ENCODE results near the gene ITGB1.
A peak's percentile ranks its signal among the peaks of the same experiment; 100 is the strongest.
"Not testable (repeated sequence)": the region's sequence is repeated elsewhere in the genome, so short reads cannot be mapped to it uniquely, and the experiment has no call there.

The ITGB1 gene

DNA sequence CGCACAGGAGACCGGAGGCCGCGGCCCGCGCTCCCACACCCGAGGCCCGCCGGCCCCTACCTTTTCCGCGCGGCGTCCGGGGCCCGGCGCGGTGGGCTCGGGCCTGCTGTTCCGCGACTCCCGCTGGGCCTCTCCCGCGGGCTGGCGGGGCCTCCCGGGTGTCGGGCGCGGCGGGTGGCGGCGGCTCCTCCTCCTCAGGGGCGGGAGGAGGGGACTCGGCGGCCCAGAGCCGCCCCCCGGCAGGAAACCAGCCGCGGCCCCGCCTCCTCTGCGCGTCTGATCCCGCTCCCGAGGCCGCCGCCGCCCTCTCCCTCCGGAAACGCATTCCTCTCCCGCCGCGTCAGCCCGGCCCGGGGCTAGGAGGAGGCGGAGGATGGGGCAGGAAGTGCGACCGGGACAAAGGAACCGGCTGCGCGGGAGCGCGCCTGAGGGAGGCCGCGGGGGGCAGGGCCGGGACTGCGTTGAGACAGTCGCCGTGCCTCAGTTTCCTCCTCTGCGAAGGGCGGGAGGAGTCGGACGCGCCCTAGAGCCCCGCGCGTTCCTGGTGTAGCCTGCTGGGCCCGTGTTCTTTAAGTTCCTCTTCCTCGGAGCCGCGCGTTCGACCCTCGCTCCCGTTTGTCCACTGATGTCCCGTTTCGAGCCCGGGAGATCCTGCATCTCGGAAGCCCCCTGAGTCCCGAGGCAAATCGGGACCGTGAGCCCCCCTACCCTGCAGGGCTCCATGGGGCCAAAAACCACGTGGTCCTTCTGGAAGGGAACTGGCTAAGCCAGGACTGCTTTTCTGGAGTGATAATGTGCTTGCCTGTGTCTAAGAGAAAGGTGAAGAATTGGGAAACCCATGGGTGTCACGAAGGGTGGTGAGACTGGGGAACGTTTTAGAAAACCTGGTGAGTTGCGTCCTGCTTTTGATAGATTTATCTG, at the start of gene ITGB1:
ITGB1 (minus strand) TSS at position 146 of the 921 bp plus-strand sequence. CDS start 22,672 bp downstream, outside the sequence.
- DNase-seq = peak; percentile 98

DNA sequence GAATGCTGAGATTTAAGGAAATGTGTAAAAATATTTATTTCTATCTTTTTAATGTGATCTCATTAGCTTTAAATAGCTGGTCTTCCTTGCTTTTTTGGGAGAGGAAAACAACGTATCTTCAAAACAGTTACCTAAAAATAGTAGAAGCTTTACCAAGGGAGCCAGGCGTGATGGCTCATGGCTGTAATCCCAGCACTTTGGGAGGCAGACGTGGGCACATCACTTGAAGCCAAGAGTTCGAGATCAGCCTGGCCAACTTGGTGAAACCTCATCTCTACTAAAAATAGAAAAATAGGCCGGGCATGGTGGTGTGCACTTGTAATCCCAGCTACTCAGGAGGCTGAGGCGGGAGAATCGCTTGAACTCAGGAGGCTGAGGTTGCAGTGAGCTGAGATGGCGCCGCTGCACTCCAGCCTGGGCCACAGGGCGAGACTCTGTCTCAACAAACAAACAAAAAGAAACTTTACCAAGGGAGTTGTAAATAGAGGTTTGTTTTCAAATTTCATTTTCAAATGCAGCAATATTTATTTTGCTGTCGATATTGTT, 48.4 kb upstream of the ITGB1 start:
- DNase-seq = no peak

DNA sequence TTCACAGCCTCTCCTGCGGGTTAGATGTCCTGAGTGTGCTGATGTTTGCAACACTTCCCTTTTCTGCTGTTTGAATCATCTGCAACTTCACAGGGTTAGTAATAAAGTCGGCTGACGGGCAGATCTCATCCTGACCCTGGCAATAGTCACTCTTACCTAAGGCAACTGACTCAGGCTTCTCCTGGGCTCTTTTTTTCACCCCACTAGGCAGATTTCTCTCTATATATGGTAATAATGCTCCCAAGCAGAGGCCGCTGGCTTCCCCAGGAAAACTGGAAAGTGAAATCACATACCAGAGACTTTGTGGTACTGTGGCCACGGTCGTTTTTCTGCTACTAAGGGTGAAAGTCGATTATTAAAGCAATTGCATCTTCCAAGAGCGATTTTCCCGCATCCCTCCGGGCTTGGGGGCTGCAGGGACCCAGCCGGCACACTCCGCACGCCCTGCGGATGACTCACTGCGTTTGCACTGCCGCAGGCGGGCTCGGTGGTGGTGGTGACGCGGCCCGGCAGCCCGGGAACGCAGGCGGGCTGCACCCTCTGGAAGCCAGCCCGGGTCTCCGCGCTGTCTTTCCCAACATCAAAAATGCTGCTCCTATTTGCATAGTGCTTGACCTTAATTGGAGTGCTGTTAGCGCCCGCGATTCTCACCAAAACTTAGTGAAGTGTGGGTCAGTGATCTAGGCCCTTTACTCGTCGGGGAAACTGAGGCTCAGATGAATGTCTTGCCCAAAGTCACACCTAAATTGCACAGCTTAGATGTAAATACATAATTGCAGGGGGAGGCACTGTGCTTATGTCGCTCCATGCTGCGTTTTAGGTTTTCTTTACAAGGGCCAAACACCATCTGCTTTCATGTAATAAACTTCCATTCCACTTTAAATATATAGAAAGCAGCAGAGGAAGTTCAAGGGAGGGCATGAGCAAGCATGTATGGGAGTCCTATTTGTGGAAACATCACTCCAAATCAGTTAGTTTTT, 47.6 kb upstream of the ITGB1 start:
- DNase-seq = peak; percentile 76

DNA sequence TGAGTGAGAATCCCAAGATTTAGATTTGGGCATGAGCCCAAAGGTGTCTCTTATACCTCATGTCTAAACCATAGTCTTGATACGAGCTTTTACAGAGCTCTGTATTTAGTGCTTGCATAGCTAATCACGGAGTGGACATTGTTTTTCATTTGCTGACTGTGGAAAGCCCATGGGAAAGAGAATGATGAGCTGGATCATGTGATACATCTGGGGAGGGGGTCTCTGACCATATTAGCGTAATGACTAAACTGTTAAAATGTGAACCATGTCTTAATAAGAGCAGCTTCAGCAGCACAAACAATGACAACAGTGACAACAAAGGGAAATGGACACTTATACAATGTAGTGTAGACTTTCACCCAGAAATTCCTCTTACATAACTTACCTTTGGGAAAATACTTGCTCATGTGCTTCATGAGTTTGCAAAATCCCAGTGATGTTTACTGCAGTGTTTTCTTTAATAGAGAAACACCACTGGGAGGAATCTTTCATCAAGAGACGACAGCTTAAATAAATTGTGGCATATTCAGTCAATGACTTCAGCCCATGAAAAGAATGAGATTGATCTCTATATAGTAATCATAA, 44.0 kb upstream of the ITGB1 start:
- DNase-seq = no peak

DNA sequence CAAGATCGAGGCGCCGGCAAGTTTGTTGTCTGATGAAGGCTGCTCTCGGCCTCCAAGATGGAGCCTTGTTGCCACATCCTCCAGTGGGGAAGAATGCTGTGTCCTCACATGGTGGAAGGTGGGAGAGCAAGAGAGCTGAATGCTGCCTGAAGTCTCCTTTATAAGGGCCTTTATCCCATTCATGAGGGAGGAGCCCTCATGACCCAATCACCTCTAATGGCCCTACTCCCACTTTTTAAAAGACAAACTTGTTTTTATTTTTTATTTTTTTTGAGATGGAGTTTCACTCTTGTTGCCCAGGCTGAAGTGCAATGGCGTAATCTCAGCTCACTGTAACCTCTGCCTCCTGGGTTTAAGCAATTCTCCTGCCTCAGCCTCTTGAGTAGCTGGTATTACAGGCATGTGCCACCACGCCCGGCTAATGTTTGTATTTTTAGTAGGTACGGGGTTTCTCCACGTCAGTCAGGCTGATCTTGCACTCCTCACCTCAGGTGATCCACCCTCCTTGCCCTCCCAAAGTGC, 40.1 kb upstream of the ITGB1 start:
- DNase-seq = not testable (repeated sequence)

DNA sequence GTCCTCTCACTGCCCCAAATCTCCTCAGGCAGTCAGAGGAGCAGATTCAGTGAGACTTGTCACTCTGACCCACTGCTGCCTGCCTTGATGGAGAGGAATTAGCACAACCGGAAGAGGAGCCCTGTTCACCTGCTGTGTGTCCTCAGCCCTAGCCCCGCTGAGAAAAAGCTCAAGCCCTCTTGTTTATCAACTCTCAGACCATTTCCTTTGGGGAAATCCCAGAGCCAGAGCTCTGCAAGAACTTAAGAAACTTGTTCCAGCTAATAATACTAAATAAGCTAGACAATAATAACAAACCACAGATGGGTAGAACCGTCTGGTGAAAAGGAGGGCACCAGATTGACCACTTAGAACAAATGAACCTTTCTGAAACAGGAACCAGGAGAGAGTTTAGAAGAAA, 37.7 kb upstream of the ITGB1 start:
- no peak for DNase-seq

DNA sequence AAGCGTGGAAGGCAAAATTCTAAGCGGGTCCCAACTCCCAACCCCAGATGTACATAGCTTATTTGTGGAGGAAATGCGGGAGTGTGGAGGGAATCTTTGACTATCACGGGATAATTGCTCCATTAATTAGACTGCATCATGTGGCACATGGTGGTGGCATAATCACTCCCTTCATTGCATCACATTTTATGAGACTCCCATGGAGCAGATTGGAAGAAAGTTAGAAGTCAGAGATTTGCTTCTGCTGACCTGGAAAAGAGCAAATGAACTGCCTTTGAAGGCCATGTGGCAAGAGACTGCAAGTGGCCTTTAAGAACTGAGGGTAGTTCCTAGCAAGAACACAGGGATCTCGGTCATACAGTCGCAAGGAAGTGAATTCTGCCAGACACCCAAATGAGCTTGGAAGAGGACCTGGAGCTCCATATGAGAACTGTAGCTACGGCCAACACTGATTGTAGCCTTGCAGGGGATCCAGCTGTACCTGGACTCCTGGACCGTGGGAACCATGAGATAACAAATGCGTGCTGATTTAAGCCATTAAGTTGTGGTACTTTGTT, 37.1 kb upstream of the ITGB1 start:
- DNase-seq = no peak

DNA sequence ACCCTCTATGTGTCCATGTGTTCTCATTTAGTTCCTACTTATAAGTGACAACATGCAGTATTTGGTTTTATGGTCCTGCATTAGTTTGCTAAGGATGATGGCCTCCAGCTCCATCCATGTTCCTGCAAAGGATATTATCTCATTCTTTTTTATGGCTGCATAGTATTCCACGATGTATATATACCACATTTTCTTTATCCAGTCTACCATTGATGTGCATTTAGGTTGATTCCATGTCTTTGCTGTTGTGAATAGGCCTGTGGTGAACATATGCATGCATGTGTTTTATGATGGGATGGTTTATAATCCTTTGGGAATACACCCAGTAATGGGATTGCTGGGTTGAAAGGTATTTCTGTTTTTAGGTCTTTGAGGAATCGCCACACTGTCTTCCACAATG, 36.6 kb upstream of the ITGB1 start:
- DNase-seq = not testable (repeated sequence)

DNA sequence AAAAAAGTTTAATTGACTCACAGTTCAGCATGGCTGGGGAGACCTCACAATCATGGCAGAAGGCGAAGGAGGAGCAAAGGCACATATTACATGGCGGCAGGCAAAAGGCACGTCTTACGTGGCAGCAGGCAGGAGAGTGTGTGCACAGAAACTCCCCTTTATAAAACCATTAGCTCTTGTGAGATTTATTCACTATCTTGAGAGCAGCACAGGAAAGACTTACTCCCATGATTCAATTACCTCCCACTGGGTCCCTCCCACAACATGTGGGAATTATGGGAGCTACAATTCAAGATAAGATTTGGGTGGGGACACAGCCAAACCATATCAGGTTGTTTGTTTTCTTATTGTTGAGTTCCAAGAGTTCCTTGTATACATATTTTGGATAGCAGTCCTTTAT, 34.3 kb upstream of the ITGB1 start:
- not testable (repeated sequence) for DNase-seq

DNA sequence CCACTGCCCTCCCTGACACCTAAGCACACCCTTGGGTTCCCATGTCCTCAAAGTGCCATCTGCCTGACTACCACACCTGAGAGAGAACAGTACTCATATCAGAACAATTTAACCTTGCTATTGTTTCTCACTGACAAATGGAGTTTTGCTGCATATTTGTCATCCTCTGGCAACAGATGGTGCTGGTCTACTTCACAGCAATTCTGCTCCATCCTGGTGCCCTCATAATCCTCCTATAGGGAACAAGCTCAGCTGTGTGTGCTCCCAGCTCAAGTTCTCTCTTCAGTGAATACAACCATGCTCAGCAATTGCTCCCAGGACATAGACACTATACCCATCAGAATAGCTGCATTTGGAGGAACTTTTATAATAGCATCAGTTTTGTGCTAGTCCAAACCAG, 32.8 kb upstream of the ITGB1 start:
- DNase-seq = no peak

DNA sequence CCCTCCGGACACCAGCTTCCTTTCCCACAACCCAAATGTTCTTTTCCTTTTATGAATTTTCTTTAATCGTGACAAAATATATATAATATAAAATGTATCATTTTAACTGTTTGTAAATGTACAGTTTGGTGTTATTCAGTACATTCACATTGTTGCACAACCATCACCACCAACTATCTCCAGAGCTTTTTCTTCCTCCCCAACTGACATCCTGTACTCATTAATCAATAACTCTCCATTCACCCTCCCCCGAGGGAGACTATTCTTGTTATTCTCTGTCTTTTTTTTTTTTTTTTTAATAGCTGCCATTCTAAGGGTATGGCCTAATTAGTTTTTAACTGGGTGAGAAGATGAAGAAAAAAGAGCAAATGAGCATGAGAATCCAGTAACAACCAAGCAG, 30.6 kb upstream of the ITGB1 start:
- DNase-seq = no peak

DNA sequence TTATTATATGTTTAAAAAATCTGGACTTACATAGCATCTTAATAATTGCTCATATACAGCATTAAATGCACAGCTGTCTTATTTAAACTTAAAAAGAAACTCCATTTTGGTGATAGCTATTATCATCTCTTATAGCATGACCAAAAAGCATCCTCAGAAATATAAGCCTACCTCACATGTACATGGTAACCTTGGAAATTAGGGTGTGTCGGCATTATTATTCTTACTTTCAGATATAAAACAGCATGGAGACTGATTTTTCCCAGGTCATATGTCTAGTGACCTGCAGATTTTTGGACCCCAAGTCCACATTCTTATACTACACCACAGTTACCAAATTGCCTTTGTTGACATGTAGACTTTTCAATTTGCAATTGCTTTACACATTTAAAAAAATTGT, 29.1 kb upstream of the ITGB1 start:
- no peak for DNase-seq

DNA sequence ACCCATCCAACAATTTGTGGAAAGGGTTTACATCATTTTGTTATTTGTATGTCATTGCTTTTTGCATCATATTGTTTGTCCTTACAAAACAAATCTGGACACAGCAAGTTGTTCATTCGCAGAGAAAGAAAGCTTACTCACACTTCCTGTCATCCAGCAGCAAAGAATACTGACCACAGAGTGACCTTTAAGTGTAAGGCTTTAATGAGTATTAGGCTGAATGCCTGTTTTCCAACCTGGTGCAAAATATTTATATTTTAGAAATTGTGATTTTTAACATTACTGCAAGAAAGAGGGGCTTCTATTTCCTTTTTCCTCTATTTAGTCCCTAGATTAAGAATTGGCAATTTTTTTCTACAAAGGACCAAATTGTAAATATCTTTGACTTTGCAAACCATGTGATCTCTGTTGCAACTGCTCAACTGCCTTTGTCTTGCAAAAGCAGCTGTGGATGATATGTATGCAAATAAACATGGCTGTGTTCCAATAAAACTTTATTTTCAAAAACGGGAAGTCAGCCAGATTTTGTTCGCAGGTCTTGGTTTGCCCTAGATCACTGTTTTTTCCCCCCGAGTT, 27.8 kb upstream of the ITGB1 start:
- no peak for DNase-seq

DNA sequence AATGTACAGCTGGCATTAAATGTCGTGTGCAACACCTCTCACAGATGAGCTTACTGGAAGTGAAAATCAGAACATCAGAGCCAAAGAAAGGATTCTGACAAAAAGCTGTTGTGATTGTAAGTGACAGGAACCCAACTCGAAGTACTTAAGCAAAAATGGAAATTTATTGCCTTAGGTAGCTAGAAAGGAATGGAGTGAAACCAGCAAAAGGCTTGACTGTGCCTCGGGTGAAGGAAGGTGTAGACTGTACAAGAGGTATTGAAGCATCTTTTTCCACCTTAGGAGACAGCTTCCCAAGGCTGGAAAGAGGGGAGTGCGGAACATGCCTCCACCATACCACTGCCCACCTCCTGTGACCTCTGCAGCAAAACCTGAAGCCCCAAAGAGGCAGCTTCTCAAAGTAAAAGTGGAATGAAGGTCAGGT, 27.3 kb upstream of the ITGB1 start:
- DNase-seq = no peak

DNA sequence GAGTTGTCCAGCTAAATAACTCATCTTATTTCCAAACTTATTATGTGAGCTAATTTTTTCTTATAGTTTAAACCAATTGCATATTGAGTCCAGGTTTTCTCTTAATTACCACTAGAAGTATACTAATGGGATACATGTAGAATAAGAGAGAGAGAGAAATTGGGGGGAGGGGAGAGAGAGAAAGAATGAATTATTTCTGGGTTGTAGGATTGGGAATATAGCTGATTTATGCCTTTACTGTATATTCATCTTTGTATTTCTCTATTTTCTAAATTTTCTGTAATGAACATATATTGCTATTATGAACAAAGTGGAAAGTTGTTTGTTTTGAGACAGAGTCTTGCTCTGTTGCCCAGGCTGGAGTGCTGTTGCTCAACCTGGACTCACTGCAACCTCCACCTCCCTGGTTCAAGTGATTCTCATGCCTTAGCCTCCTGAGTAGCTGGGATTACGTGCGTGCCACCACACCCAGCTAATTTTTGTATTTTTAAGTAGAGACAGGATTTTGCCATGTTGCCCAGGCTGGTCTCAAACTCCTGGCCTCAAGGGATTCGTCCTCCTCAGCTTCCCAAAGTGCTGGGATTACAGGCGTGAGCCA, 26.1 kb upstream of the ITGB1 start:
- no peak for DNase-seq

DNA sequence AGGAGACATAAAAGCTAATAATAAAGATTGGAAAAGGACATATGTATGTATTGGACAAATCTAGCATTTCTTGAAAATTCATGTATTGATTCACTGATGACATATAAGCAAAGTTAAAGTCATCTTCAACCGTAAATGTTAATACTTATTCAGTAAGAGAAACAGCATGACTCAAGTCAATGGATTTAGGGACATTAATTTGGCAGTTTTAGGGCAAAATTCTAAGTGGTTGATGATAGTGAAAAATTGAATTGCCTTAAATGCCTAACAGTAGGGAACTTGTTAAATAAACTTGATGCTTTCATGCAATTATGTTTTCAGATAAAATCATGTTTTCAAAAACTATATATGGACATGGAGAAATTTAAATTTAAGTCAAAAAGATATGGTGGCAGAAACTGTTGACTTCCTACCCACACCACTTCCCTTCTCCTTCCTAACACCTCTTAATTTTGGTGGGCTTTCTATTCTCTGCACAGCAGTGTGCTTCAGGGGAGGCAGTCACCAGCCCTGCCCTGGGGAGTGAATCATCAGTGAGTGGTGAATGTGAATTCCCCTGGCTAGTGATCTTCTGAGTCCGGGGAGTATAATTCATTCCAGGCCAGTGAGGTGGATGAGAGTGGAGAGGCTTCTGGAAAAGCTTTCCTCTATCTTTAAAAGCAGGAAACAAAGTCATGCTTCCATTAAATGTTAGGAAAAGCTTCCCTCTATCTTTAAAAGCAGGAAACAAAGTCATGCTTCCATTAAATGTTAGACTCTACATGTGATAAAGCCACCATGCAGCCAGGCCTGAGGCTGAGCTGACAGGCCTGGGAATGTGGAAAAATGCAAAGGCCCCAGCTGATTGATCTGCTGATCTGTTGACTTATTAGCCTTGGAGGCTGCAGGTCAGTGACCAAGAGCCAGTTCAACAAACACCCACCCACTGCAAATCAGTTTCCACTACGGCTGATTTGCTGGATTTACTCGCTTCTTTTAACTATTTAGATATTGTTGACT, 25.2 kb upstream of the ITGB1 start:
- no peak for DNase-seq

DNA sequence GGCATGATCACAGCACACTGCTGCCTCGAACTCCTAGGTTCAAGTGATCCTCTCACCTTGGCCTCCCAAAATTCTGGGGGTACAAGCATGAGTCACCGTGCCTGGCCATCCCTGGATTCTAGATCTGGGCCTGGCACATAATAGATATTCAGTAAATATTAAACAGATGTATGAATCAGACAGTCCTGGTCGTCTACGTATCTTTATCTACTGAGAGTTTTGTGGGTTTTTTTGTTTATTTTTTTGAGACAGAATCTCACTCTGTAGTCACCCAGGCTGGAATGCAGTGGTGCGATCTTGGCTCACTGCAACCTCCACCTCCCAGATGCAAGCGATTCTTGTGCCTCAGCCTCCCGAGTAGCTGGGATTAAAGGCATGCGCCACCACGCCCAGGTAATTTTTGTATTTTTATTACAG, 24.3 kb upstream of the ITGB1 start:
- DNase-seq = no peak

DNA sequence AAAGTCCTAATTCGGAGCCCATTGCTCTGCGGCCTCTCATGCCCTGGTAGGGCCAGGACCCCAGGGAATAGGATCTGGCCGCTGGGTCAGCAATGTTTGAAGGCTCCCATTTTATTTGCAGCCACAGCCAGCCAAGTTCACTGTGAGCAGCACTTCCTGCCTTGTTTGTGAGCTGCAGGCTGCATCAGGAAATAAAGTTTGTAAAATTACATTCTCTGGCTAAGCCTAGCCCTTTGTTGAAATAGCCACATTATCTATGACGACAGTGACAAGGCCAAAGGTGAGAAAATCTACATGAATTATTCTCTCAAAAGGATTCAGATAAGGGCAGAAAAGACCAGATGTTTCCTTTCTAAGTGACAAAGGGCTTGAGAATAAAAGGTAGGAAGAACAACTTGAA, 23.7 kb upstream of the ITGB1 start:
- DNase-seq = no peak

DNA sequence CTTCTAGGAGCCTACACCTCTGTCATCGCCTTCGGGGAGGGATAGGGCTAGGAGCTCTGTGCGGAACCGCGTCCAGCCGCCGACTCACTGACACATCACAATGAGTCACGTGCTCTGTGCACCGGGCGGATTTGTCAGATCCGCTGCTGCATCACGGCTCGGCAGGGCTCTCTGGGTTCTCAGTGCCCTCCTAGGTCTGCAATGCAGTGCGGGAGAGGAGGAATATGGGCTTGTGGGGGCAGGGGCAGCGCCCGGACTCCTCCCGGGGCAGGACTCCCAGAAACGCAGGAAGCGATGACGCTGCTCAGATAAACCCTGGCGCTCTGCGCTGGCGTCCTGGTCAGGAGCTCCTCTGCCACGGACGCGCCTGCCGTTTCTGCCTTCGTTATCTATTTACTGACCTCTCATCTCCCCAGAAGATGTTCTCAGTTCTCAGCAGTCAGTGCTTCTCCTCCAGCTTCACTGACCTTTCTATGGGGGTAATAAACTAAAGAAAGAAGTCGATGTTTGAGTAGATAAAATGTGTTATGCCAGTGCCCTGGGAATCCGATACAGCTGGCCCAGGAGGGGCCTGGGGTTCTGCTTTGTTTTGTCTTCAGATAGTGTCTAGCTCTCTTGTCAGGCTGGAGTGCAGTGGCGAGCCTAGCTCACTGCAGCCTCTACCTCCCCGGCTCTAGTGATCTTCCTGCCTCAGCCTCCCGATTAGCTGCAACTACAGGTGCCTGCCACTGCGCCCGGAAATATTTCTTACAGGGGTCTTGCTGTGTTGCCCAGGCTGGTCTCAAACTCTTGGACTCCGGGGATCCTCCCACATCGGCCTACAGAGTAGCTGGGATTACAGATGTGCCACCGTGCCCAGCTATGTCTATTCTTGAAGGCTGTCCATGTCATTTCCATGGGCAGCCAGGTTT, 22.8 kb upstream of the ITGB1 start:
- DNase-seq = peak; percentile 84
